GM23248 (cell line): Measurements from ENCODE around the gene RUFY2. TPM values are rescaled to one million over a fixed set of nuclear protein-coding genes. Genes with fewer than 3 reads are reported as not detected.
A peak's percentile ranks its signal among the peaks of the same experiment; 100 is the strongest.

Source experiments
- DNase-seq: peaks from one replicate; pipeline ENCODE4 v3.0.0-alpha.2; 2015
- H2AFZ ChIP-seq: fragments of 200-600 bp; sonication (generic); 2 replicates; pipeline ENCODE4 v1.6.1; 2016; ENCODE audit warnings: antibody characterized with exemption
- H3F3A ChIP-seq: fragments of 200-600 bp; sonication (generic); 2 replicates; pipeline ENCODE4 v1.6.1; 2016; ENCODE audit warnings: mild to moderate bottlenecking, antibody characterized with exemption, mixed run types; ENCODE audit not compliant: insufficient read depth
- H3K27ac ChIP-seq: fragments of 200-600 bp; sonication (generic); 2 replicates; pipeline ENCODE4 v1.5.1; 2016; ENCODE audit warnings: mild to moderate bottlenecking
- H3K27me3 ChIP-seq: fragments of 200-600 bp; sonication (generic); replicated peaks from 2 replicates; pipeline ENCODE4 v1.6.1; 2016; ENCODE audit warnings: mild to moderate bottlenecking; ENCODE audit not compliant: insufficient read depth
- H3K36me3 ChIP-seq: fragments of 200-600 bp; sonication (generic); 2 replicates; pipeline ENCODE4 v1.6.1; 2016; ENCODE audit warnings: low read depth, mild to moderate bottlenecking
- H3K4me1 ChIP-seq: fragments of 200-600 bp; sonication (generic); 2 replicates; pipeline ENCODE4 v1.6.1; 2016; ENCODE audit warnings: mild to moderate bottlenecking; ENCODE audit not compliant: insufficient read depth
- H3K4me2 ChIP-seq: fragments of 200-600 bp; sonication (generic); one replicate; pipeline ENCODE4 v1.6.1; 2016; ENCODE audit warnings: mild to moderate bottlenecking; ENCODE audit not compliant: unreplicated experiment
- H3K4me3 ChIP-seq: fragments of 200-600 bp; sonication (generic); 2 replicates; pipeline ENCODE4 v1.5.1; 2016; ENCODE audit warnings: mild to moderate bottlenecking
- H3K79me2 ChIP-seq: fragments of 200-600 bp; sonication (generic); 2 replicates; pipeline ENCODE4 v1.6.1; 2016; ENCODE audit warnings: mild to moderate bottlenecking; ENCODE audit not compliant: insufficient read depth
- H3K9ac ChIP-seq: fragments of 200-600 bp; sonication (generic); 2 replicates; pipeline ENCODE4 v1.6.1; 2016; ENCODE audit warnings: mild to moderate bottlenecking
- H3K9me2 ChIP-seq: fragments of 200-600 bp; sonication (generic); 2 replicates; pipeline ENCODE4 v1.6.1; 2016; ENCODE audit warnings: mixed run types, mild to moderate bottlenecking, moderate library complexity; ENCODE audit not compliant: insufficient read depth
- H3K9me3 ChIP-seq: fragments of 200-600 bp; sonication (generic); one replicate; pipeline ENCODE4 v1.6.1; 2017; ENCODE audit warnings: low read depth
- H4K20me1 ChIP-seq: fragments of 200-600 bp; sonication (generic); 2 replicates; pipeline ENCODE4 v1.6.0; 2016; ENCODE audit not compliant: insufficient read depth
- EZH2 ChIP-seq: fragments of 200-600 bp; sonication (generic); IDR thresholded peaks from 2 replicates; pipeline ENCODE4 v1.6.1; 2018; ENCODE audit warnings: antibody characterized with exemption, mild to moderate bottlenecking; ENCODE audit not compliant: insufficient read depth, poor library complexity, severe bottlenecking
- EZH2phosphoT487 ChIP-seq: fragments of 200-600 bp; sonication (generic); IDR thresholded peaks from 2 replicates; pipeline ENCODE4 v1.6.1; 2018; ENCODE audit warnings: antibody characterized with exemption, moderate library complexity, mild to moderate bottlenecking, low read depth; ENCODE audit not compliant: insufficient read depth
- WGBS, 2 experiments: methylation state at CpG; one replicate each; pipeline ENCODE4 v1.1.6; 2015 to 2017; ENCODE audit warnings: low lambda C conversion rate in 2 of 2, low coverage in 1 of 2; ENCODE audit errors: missing lambda C conversion rate in 2 of 2; 5-methylcytosine and 5-hydroxymethylcytosine counted together
- in situ Hi-C: fragments of 300-500 bp; cut with MboI; formaldehyde crosslinking; loops from 2 replicates; pipeline ENCODE4 v1.15.0; 2020
- polyA plus RNA-seq: library from polyadenylated mRNA; unstranded; fragments of >200 nt; fragmentation: Nextera tagmentation; extraction: Ambion mirVana; gene quantifications from 2 replicates; pipeline ENCODE4 v1.2.1, GENCODE V29; 2016
- total RNA-seq: library from RNA; depleted of rRNA; stranded (reverse); fragments of >200 nt; shearing (Covaris generic); gene quantifications from 2 replicates; pipeline ENCODE4 v1.2.3, GENCODE V29; 2014

Gene RUFY2
- total and polyA plus RNA-seq, 2 experiments from 2014 or later, result 11.2 to 20.6 TPM

GRCh38 chr10:68359189-68359588, 47.9 kb downstream of the RUFY2 start:
- Histone ChIP-seq H4K20me1 (no peaks in the 10 kb centered on the region), H3K4me3 (no peak overlapping the region), H3K9me3 (no peaks in the 10 kb centered on the region), H3K9ac (no peak overlapping the region), H3K4me2 (no peak overlapping the region), H3K36me3 (peaks cover 45% of the 10 kb centered on the region), H3F3A (no peaks in the 10 kb centered on the region; the same call in 1 of the 2 replicates), H3K9me2 (no peaks in the 10 kb centered on the region), H3K4me1 (no peaks in the 10 kb centered on the region), H3K27ac (no peak overlapping the region), H3K27me3 (no peaks in the 10 kb centered on the region), H2AFZ (no peak overlapping the region), H3K79me2 (no peaks in the 10 kb centered on the region)
- TF ChIP-seq EZH2phosphoT487, result no peak
- TF ChIP-seq EZH2, result no peak
- in situ Hi-C loops, result no loop called here
- DNase-seq, result no peak
- WGBS, 2 experiments, result 97 to 98% methylated on average over 6 of the region's 6 CpGs

GRCh38 chr10:68353537-68353936, 53.5 kb downstream of the RUFY2 start:
- 97 to 98% methylated on average over 2 of the region's 2 CpGs for WGBS, 2 experiments

DNA sequence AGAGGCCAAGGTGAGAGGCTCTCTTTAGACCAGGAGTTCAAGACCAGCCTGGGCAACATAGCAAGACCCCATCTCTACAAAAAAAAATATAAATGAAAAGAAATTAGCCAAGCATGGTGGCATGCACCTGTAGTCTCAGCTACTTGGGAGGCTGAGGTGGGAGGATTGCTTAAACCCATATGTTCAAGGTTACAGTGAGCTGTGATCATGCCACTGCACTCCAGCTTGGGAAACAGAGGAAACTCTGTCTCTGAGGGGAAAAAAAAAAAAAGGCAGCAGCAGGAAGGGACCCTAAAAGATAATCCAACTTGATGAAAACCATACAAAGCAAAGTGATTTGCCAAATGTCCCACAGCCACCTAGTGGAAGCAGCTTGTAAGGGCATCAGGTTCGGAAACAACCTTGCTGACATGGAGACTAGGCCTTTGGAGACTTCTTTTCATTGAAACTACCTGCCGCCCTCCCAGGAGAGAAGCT, 58.8 kb downstream of the RUFY2 start:
- no peaks in the 10 kb centered on the region for H3K4me1 ChIP-seq
- H3K4me2 ChIP-seq, result no peak overlapping the region
- H3K9me3 ChIP-seq, result no peaks in the 10 kb centered on the region
- no peaks in the 10 kb centered on the region for H3K27me3 ChIP-seq
- WGBS, 2 experiments, result 36 to 43% methylated on average over 2 of the region's 2 CpGs
- H4K20me1 ChIP-seq, result no peaks in the 10 kb centered on the region
- H3K27ac ChIP-seq, result no peak overlapping the region
- in situ Hi-C loops, result no loop called here
- no peak overlapping the region for H3K4me3 ChIP-seq
- H3K9me2 ChIP-seq, result no peaks in the 10 kb centered on the region
- H3K9ac ChIP-seq, result no peak overlapping the region
- H3K36me3 ChIP-seq, result peaks cover 36% of the 10 kb centered on the region
- no peak overlapping the region for H2AFZ ChIP-seq
- H3F3A ChIP-seq, result peaks cover 78% of the 10 kb centered on the region
- DNase-seq, result peak; percentile 71
- peaks cover 26% of the 10 kb centered on the region for H3K79me2 ChIP-seq
- no peak for TF ChIP-seq EZH2phosphoT487
- TF ChIP-seq EZH2, result no peak

More at GRCh38 chr10:68353537-68353936, 53.5 kb downstream of the RUFY2 start:
- H3F3A ChIP-seq, result peaks cover 26% of the 10 kb centered on the region
- no peak overlapping the region for H3K4me2 ChIP-seq
- H4K20me1 ChIP-seq, result no peaks in the 10 kb centered on the region
- TF ChIP-seq EZH2phosphoT487 (no peak), EZH2 (no peak)
- no peaks in the 10 kb centered on the region for H3K9me3 ChIP-seq
- H3K4me1 ChIP-seq, result no peaks in the 10 kb centered on the region
- H3K9me2 ChIP-seq, result no peaks in the 10 kb centered on the region
- H2AFZ ChIP-seq, result no peak overlapping the region
- no peak overlapping the region for H3K9ac ChIP-seq
- no peaks in the 10 kb centered on the region for H3K79me2 ChIP-seq
- DNase-seq, result no peak
- no peak overlapping the region for H3K4me3 ChIP-seq
- in situ Hi-C loops, result no loop called here
- H3K36me3 ChIP-seq, result peaks cover 18% of the 10 kb centered on the region
- no peak overlapping the region for H3K27ac ChIP-seq
- H3K27me3 ChIP-seq, result no peaks in the 10 kb centered on the region

DNA sequence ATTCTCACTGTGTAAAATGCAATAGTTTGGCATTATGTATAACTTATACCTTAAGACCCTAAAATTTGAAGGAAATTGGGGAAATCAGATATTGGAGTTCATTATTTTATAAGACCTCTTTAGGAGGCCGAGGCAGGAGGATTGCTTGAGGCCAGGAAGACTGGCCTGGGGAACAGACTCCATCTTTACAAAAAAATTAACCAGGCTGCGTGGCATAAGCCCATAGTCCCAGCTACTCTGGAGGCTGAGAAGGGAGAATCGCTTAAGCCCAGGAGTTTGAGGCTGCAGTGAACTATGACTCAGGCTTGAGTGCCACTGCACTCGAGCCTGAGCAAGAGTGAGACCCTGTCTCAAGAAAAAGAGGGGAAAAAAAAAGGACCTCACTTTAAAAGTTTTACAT, 60.3 kb downstream of the RUFY2 start:
- no peak overlapping the region for H3K9ac ChIP-seq
- H3K4me1 ChIP-seq, result no peaks in the 10 kb centered on the region
- no peaks in the 10 kb centered on the region for H3K9me3 ChIP-seq
- H3K27me3 ChIP-seq, result no peaks in the 10 kb centered on the region
- H4K20me1 ChIP-seq, result peaks cover 3% of the 10 kb centered on the region; the same call in 1 of the 2 replicates
- peaks cover 48% of the 10 kb centered on the region for H3K36me3 ChIP-seq
- no peaks in the 10 kb centered on the region for H3K9me2 ChIP-seq
- in situ Hi-C loops, result no loop called here
- H3K79me2 ChIP-seq, result peaks cover 41% of the 10 kb centered on the region
- H3K4me3 ChIP-seq, result no peak overlapping the region
- no peak overlapping the region for H3K4me2 ChIP-seq
- no peak overlapping the region for H3K27ac ChIP-seq
- TF ChIP-seq EZH2phosphoT487 (no peak), EZH2 (no peak)
- no peak for DNase-seq
- 87 to 92% methylated on average over 4 of the region's 4 CpGs for WGBS, 2 experiments
- H3F3A ChIP-seq, result peaks cover 86% of the 10 kb centered on the region
- no peak overlapping the region for H2AFZ ChIP-seq

DNA sequence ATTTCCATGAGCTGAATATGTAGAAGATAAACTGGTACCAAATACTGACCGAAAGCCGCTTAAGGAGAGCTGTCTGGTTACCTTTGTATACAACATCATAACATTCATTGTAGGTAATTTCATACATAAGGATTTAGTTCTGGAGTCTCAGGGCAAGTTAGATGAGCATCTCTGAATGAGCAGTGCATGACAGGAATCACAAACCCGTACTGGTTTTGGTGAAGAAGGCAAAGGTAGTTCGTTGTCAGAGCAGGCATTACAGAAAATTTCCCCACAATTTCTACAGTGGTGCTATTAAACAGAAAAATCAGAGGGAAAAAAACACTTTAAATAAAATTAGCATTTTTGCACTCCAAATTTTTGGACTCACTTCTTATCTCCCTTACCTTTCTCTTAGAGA, 61.5 kb downstream of the RUFY2 start:
- H3K27ac ChIP-seq, result peak overlapping the region; percentile 8; the same call in 1 of the 2 replicates
- no peaks in the 10 kb centered on the region for H3K9me2 ChIP-seq

More for the DNA sequence above, 61.5 kb downstream of the RUFY2 start:
- no peak overlapping the region for H3K4me2 ChIP-seq
- no peak overlapping the region for H3K9ac ChIP-seq
- 83 to 87% methylated on average over 4 of the region's 4 CpGs for WGBS, 2 experiments
- H3K27me3 ChIP-seq, result no peaks in the 10 kb centered on the region
- no peak for TF ChIP-seq EZH2phosphoT487
- no peak for TF ChIP-seq EZH2
- H3K4me3 ChIP-seq, result no peak overlapping the region
- peaks cover 52% of the 10 kb centered on the region for H3K79me2 ChIP-seq
- DNase-seq, result no peak
- peaks cover 92% of the 10 kb centered on the region for H3F3A ChIP-seq
- peaks cover 3% of the 10 kb centered on the region; the same call in 1 of the 2 replicates for H4K20me1 ChIP-seq
- H2AFZ ChIP-seq, result no peak overlapping the region
- H3K36me3 ChIP-seq, result peaks cover 60% of the 10 kb centered on the region
- in situ Hi-C loops, result no loop called here
- no peaks in the 10 kb centered on the region for H3K9me3 ChIP-seq
- no peaks in the 10 kb centered on the region for H3K4me1 ChIP-seq
